ENCODE results near the gene NTN1.

- TF ChIP-seq EZH2phosphoT487 (conservative IDR thresholded peaks at IDR 0.05; ENCODE audit: low read length) = no peak
- TF ChIP-seq, protein P1, sequence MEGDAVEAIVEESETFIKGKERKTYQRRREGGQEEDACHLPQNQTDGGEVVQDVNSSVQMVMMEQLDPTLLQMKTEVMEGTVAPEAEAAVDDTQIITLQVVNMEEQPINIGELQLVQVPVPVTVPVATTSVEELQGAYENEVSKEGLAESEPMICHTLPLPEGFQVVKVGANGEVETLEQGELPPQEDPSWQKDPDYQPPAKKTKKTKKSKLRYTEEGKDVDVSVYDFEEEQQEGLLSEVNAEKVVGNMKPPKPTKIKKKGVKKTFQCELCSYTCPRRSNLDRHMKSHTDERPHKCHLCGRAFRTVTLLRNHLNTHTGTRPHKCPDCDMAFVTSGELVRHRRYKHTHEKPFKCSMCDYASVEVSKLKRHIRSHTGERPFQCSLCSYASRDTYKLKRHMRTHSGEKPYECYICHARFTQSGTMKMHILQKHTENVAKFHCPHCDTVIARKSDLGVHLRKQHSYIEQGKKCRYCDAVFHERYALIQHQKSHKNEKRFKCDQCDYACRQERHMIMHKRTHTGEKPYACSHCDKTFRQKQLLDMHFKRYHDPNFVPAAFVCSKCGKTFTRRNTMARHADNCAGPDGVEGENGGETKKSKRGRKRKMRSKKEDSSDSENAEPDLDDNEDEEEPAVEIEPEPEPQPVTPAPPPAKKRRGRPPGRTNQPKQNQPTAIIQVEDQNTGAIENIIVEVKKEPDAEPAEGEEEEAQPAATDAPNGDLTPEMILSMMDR (IDR thresholded peaks at IDR 0.05; ENCODE audit: insufficient read depth, low read length, poor library complexity, severe bottlenecking) = no peak
Measured at GRCh38 chr17:9140550-9141424, 119.5 kb downstream of the NTN1 start.

Data from SU-DHL-6 (cell line).